Kasumi-1 (cell line): Measurements from ENCODE around the gene DOLPP1.

Experiments
- DNase-seq, 2 experiments: peaks; one replicate each; lab custom pipeline; 2025; lab: John Stamatoyannopoulos, UW

The DOLPP1 gene

GRCh38 chr9:129094387-129095169, 13.7 kb downstream of the DOLPP1 start:
- no peak for DNase-seq

DNA sequence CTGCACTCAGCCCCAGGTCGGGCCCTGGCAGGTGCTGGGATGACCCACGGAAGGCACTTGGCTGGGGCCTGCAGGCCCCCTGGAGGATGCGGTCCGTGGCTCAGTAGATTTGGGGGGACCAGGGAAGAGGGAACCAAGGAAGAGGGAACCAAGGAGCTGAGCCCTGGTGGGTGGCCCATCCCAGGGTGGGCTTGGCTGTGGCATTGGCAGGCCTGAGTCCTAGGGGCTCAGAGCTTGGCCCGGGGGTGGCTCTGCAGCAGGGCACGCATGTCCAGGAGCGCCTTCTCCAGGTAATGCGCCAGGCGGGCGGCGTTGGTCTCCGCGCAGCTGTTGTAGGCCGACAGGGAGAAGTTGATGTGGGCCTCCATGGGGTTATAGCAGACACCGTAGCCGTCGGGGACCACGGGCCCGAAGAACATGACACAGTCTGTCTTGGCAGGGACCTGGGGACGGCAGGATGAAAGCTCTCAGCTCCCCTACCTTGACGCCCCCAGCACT, 14.3 kb downstream of the DOLPP1 start:
- no peak for DNase-seq

GRCh38 chr9:129095908-129096307, 15.0 kb downstream of the DOLPP1 start:
- DNase-seq: no peak

GRCh38 chr9:129097671-129098306, 16.9 kb downstream of the DOLPP1 start:
- no peak for DNase-seq

DNA sequence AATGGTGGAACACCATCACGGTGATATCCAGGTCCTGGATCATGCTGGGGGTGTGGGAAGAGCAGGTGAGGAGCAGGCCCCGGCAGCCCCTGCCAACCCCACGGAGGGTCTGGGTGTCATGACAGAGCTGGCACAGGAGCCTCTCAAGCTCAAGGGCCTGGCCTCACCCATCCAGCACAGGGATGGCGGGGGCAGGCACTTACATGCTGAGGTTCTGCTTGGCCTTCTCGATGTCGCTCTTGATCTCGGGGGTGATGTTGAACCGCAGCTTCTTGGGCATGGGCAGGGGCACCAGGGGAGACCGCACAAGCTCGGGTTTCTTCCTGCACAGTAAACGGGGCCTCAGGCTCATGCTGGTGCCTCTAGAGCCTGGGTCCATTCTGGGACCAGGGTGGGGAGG, 17.4 kb downstream of the DOLPP1 start:
- no peak for DNase-seq

- DNase-seq: no peak
These were observed 19.7 kb downstream of the DOLPP1 start for GRCh38 chr9:129100383-129101169.

DNA sequence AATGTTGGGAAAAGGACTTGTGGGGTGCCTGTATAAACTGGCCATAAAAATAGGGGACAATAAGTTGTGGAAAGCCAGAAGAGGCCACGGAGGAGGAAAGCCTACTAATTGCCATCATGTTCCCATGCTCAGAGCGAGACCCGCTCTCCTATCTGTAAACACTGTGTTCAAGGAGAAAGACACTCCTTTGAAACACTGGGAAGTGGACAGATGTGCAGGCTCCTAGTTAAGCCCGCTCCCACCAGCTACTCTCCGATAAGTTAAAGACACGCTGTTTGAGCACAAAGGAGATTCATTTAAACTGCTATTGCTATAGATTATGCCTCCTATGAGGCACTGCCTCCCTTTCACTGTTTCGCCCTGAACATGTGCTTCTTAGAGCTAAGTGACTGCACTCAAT, 20.4 kb downstream of the DOLPP1 start:
- no peak for DNase-seq

DNA sequence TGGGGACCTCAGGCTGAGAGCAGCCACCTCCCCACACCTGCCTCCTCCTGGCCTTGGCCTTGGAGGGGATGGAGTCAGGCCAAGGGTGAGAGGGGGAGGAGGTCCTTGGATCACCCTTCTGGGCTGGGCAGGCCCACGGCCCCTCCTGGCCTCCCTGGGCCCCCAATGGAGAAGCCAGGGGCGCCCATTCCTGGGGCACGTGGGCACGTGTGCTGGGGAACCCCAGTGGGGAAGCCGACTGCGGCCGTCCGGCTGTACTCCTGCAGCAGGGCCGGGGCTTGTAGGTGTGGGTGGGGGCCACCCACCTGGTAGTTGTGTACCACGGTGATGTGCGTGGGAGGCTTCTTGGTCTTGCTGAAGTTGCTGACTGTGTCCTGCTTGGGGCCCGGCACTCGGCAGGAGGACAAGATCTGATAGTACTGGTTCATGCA, 21.2 kb downstream of the DOLPP1 start:
- DNase-seq: no peak

- DNase-seq: peak; percentile 60 to 84
These were observed 22.1 kb downstream of the DOLPP1 start for GRCh38 chr9:129102791-129103594.

- no peak for DNase-seq
These were observed 22.7 kb downstream of the DOLPP1 start for GRCh38 chr9:129103595-129103965.

DNA sequence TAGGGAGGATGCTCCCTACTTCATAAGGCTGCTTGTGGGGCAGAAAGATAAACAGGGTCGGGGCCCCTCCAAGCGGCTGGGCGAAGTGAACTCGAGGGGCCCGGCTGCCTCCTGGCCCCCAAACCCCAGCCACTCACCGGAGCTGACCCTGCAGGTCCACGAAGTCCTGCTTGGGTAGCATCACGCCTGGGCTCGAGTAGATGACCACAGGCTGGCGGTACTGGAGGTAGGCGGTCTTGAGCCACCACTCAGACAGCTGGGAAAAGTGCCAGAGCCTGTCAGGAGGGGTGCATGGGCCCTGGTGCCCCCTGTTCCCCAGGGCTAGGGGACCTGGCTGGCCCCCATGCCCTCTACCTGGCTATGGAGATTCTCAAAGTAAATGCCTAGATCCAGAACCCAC, 23.1 kb downstream of the DOLPP1 start:
- DNase-seq: no peak

DNA sequence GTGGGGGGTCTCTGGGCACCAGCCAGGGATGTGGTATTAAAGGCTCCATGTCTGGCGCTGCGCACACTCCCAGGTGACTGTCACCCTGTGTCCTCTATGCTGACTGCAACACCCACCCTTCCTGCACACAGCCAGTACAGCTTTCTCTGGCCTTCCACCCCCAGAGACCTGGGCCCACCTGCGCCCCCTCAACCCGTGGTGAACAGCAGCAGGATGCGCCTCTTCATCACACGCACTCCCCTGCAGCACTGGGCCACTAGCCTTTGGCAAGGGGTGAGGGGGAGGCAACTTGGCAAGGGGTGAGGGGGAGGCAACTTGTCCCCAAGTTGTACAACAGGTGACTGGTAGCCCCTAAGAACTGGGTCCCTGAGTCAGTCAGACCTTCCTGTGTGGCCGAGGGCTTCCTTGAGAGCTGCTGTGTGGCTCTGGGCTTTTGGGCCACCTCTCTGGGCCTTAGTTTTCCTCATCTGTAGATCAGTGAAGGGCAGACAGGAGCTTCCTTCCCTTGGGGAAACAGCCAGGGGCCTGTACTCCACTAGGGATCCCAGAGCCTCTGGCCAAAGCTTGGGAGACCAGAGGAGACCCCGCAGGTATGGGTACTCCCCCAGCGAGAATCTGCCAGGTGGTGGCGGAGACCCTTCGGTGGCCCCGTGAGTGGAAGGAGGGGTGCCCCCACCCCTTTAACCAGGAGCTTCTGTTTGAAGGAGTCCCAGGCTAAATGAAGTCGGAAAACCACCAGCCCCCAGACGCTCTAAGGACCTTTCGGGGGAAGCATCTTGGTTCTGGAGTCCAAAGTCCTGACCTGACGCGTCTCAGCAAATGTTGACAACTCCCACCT, 25.2 kb downstream of the DOLPP1 start:
- no peak for DNase-seq

DNA sequence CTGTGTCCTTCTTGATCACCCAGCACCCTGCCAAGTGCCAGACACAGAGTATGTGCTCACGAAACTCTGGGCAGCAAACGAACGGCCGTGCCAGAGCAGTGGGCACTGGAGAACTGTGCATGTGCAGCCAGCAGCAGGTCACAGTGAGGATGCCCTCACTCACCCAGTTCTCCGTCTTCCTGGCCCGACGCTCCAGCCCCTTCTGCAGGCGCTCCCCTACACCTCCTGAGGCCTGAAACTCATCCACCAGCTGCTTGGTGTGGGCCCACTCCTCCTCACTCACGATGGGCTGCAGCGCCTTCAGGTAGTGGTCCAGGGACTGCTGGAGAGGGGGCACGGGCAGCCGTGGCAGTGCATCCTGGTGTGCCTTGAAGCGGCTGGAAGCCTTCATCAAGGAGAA, 26.7 kb downstream of the DOLPP1 start:
- DNase-seq: no peak

GRCh38 chr9:129108083-129108804, 27.3 kb downstream of the DOLPP1 start:
- no peak for DNase-seq

DNA sequence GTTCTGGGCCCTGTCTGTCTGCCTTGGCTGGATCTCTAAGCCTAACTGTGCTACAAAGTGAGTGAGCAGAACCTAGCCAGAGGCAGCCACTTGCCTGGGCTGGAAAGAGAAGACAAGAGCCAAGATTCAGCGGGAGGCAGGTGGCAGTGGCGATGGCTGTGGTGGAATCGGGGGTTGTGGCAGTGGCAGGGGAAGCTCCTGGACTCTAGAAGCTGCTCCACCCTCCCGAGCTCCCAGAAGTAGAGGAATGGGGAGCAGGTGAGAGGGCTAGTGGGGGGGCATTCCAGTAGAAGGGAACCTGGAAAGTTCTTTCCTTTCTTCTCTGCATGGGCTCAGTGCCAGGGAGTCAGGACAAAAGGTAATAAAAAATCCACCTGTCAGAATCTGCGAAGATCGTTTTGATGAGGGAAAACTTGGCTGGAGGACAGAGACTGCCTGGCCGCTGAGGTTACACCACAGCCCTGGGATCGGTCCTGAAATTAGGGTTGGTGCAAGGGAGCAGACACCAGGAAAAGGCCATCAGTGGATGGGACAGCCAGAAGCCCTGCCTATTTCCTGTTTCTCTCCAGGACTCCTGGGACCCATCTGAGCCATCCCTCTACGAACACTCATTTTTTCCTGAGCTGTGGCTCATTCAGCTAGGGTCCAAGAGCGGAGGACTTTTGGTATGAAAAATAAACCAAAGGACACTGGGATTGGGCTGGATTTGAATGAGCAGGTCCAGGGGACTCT, 28.1 kb downstream of the DOLPP1 start:
- no peak for DNase-seq

GRCh38 chr9:129109537-129109903, 28.6 kb downstream of the DOLPP1 start:
- peak; percentile 33 to 44 for DNase-seq

GRCh38 chr9:129109952-129110739, 29.2 kb downstream of the DOLPP1 start:
- DNase-seq: no peak

GRCh38 chr9:129110740-129111527, 30.0 kb downstream of the DOLPP1 start, which contains the start of the genes CRAT and PTPA:
CRAT (minus strand) TSS chr9:129110793; CDS start chr9:129110509, 284 bp downstream.
PTPA (plus strand) TSS chr9:129111415; CDS start chr9:129111601, 186 bp downstream.
- DNase-seq: peak; percentile 79 to 85
